Bladder microvascular endothelial cell (primary cell): ENCODE data around the gene NR2E3. TPM values are rescaled to one million over a fixed set of nuclear protein-coding genes. Genes with fewer than 3 reads are reported as not detected.

Experiments
- total RNA-seq: library from RNA; depleted of rRNA; stranded (reverse); fragments of >200 nt; gene quantifications from 2 replicates; pipeline ENCODE4 v1.2.3, GENCODE V29; 2014

NR2E3 gene
- total RNA-seq, result 0.50 TPM in 1 of 2 replicates, not detected in the other

GRCh38 chr15:71810256-71811035 lies at the start of gene NR2E3:
NR2E3 (plus strand) TSS chr15:71810554; CDS start chr15:71810744, 190 bp downstream.

